ENCODE measurements around the gene LRRC55.

Gene LRRC55

DNA sequence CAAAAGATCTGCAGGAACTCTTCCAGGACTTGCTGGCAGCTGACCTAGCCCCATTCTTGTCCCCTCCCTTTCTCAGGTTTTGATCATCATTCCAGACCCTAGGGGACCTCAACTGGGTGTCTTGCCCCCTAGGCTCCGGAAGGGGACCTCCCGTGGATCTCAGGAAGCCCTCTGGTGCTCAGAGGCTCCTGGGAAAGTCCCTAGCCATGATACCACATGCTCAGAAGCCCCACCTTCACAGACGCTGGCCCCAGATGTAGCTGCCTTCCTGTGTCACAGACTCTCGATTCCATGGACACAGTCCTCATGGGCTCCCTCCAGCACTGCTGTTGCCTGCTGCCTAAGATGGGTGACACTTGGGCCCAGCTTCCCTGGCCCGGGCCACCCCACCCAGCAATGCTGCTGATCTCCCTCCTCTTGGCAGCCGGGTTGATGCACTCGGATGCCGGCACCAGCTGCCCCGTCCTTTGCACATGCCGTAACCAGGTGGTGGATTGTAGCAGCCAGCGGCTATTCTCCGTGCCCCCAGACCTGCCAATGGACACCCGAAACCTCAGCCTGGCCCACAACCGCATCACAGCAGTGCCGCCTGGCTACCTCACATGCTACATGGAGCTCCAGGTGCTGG lies at the start of gene LRRC55:
Gene LRRC55 (plus strand): TSS at position 276 of the 628 bp plus-strand sequence. CDS start 70 bp downstream, at position 346.
- no peak for DNase-seq (ENCODE audit: low read depth in 2 of 2)

DNA sequence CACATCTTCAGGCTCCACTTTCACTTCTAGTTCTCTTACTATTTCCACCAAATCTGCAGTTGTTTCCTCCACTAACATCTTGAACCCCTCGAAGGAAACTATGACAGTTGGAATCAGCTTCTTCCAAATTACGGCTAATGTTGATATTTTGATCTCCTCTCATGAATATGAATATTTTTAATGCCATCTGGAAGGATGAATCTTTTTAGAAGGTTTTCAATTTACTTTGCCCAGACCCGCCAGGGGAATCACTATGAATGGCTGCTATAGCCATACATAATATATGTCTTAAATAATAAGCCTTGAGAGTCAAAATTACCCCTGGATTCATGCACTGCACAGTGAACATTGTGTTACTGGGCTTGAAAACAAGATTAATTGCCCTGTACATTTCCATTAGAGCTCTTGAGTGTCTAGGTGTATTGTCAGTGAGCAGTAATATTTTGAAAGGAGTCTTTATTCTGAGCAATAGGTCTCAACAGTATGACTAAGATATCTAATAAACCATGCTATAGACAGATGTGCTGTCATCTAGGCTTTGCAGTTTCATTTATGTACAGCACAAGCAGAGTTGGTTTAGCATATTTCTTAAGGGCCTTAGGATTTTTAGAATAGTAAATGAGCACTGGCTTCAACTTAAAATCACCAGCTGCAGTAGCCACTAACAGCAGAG lies 48.3 kb upstream of the LRRC55 start:
- DNase-seq (ENCODE audit: low read depth in 2 of 2), result no peak

DNA sequence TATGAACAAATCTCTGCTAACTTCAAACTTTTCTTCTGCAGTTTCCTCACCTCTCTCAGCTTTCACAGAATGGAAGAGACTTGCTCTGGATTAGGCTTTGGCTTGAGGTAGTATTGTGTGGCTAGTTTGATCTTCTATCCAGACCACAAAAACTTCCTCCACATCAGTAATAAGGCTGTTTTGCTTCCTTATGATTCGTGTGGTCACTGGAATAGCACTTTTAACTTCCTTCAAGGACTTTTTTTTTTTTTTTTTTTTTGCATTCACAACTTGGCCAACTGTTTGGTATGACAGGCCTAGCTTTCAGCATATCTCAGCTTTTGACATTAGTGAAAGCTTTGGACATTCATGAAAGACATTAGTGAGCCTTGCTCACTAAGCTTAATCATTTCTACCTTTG lies 47.5 kb upstream of the LRRC55 start:
- no peak for DNase-seq (ENCODE audit: low read depth in 2 of 2)

GRCh38 chr11:57135020-57135751 lies 46.6 kb upstream of the LRRC55 start:
- no peak for DNase-seq (ENCODE audit: low read depth in 2 of 2)

DNA sequence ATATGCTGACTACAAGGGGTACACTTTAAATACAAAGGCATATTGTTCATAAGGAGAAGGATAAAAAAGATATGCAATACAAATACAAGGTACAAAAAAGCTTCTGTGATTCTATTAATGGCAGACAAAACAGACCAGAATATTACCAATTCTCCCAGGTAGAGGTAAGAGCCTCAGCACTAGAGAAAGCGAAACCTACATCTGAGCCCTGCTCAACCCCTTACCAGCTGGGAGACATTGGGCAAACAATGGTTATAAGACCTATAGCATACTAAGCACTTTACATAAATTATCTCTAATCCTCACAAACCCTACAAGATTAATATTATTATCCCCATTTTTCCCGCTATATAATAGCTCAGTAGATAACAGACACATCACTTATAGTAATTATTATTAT lies 41.2 kb upstream of the LRRC55 start:
- no peak for DNase-seq (ENCODE audit: low read depth in 2 of 2)

DNA sequence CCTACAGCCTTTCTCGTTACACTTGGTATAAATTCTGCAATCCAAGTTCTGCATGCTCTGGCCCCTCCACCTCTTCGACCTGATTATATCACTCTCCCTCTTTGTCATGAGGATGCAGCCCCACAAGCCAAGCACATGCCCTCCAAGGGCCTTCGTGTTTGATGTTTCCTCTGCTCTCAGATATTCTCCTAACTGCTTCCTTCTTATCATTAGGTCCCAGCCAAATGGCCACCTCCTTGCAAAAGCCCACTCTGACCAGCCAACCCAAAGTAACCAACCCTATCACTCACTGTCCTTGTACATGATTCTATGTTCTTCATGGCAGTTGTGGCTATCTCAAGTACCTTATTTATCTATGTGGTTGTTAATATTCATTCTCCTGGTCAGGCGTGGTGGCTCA lies 38.3 kb upstream of the LRRC55 start:
- no peak for DNase-seq (ENCODE audit: low read depth in 2 of 2)

DNA sequence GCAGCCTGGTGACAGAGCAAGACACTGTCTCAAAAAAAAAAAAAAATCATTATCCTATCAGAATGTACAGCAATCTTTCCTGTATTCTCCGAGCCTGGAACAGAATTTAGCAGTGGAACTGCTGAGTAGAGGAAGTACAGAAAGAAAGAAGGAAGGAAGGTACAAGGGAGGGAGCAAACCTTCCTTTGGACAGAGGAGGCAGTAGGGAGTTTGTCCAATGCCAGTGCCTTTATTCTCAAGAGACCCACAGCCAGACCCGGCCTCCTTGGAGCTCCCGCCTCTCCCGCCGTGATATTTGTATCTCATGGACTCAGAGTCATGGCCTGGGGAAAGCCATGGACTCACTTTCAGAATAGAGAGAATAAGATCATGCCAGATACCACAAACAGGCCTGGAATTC lies 37.7 kb upstream of the LRRC55 start:
- DNase-seq (ENCODE audit: low read depth in 2 of 2), result no peak

GRCh38 chr11:57144531-57145320 lies 37.0 kb upstream of the LRRC55 start:
- no peak for DNase-seq (ENCODE audit: low read depth in 2 of 2)

DNA sequence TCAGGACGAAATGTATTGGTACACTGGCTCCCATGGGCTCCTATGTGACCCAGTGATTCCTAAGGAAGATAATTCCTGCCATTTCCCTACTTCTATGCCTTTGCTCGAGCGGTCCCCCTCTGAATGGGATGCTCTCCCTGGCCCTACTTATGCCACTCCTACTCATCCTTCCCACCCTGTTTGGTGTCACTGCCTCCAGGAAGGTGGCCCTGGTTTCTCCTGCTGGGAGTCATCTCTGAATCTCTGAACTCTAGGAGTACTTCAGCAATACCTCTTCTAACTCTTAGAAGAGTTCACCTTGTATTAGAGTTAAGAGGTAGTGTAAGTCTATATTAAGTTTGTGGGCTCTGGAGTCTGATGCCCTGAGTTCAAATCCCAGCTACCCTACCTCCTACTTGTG lies 35.5 kb upstream of the LRRC55 start:
- no peak for DNase-seq (ENCODE audit: low read depth in 2 of 2)

DNA sequence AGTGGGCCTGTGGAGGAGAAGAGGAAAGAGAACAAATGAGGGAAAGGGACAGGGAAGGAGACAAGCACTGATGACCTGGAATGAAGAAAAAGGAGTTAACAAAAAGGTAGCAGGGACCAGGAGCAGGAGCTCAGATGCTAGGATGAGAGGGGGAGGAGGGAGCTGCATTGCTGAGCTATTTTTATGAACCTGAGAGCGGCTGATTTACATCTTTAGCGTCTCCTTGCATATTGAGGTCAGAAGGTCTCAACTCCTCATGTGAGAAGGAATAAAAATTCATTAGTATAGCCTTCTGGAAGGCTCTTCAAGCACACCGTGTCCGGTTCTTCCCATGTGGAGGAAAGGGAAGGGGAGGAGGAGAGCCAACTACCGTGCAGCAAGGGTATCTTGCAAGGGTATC lies 33.1 kb upstream of the LRRC55 start:
- DNase-seq (ENCODE audit: low read depth in 2 of 2), result no peak

DNA sequence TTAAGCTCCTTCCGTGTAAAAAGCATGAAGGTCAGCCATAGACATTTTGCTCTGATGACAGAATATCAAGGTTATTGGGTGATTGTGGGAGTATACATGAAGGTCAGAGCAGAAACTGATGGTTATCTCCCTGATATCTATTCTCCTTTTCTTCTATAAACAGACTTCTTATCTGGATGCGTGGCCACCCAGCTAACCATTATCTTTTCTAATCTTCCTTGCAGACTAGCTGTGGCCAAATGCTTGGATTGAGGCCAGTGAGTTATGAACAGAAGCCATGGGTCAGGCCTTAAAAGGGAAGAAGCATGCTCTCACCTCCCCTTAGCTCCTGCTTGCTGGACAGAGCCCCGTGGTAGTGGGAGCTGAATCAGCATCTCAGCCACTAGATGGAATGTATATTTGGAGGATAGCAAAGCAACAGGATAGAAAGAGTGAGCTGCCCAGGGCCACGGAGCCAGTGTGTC lies 31.3 kb upstream of the LRRC55 start:
- no peak for DNase-seq (ENCODE audit: low read depth in 2 of 2)

- DNase-seq (ENCODE audit: low read depth in 2 of 2), result no peak
Measured at GRCh38 chr11:57152134-57152533, 29.6 kb upstream of the LRRC55 start.

DNA sequence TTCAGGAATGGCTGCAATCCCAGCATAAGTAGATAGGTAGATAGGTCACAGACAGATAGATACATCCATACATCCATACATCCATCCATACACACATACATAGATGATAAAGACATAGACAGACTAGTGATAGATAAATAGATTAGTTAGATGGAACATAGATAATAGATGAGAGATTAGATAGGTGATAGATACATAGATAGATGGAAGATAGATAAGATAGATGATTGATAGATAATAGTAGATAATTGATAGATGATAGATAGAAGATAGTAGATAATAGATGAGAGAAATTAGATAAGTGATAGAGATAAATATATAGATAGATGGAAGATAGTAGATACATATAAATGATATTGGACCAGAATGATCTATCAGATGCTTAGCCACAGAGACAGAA lies 28.3 kb upstream of the LRRC55 start:
- DNase-seq (ENCODE audit: low read depth in 2 of 2), result no peak

DNA sequence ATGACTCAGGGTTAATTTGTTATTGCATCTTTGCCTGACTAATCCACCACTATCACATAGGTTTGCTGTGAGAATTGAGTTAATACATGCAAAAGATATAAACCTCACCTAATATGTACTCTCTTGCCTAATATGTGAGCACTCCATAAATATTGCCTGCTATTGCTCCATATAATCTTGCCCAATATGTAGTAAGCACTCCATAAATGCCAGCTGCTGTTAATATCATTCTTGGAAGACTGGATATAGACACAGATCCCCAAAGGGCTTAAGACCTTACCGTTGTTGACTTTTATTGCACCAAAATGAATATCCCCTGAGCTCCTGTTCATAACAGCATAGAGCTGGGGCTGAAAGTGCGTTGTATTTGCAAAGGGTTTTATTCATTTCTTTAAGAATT lies 27.0 kb upstream of the LRRC55 start:
- no peak for DNase-seq (ENCODE audit: low read depth in 2 of 2)

DNA sequence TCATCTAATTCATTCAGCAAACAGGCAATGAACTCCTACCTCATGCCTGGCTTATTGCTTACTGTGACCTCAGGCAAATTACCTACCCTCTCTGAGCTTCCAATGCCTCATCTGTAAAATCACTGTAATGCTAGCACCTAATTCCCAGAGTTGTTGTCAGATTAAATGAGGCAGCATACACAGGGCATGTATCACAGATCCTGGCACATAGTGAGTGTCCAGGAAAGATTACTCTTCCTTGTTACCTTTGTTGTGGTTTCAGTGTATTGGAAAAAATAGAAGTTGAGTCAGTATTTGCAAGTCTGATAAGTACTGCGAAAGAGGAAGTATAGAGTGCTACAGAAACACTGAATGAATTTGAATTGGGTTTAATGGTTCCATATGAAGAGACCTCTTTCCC lies 26.4 kb upstream of the LRRC55 start:
- no peak for DNase-seq (ENCODE audit: low read depth in 2 of 2)

DNA sequence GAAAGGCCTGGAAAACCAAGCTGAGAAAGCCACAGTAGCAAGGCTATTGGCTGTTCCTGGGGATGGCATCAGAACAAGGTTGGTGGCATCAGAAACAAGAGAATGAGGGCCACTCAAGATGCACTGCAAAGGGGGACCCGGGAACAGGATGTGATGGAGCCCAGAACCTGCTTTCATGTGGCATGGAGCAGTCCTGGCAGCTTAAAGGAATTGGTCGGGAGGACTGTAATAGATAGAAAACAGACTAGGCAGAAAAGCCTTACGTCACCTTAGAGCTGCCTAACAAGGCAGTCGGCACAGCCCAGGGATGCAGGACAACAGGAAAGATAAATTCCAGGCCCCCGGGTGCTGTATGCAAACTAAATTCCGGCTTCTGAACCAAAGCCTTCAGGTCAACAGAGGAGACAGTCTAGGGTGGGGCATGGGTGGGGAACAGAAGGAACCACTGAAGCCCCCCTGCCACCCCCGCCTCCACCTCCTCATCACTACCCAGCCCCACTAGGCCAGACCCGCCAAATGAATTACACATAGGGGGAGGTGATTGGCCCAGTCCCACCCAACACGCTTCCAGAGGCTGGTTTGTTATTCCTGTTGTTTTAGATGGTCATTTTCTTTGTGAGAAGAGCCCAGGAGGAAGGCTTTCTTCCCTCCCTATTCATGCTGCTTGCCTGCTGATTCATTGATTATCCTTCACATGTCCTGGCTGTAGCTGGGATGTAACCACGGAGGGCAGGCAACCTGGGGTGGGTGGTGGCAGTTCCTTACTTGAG lies 25.7 kb upstream of the LRRC55 start:
- no peak for DNase-seq (ENCODE audit: low read depth in 2 of 2)

- no peak for DNase-seq (ENCODE audit: low read depth in 2 of 2)
Measured at GRCh38 chr11:57156928-57157327, 24.8 kb upstream of the LRRC55 start.

- no peak for DNase-seq (ENCODE audit: low read depth in 2 of 2)
Measured at GRCh38 chr11:57157624-57158023, 24.1 kb upstream of the LRRC55 start.

- no peak for DNase-seq (ENCODE audit: low read depth in 2 of 2)
Measured at GRCh38 chr11:57158180-57158579, 23.6 kb upstream of the LRRC55 start.

DNA sequence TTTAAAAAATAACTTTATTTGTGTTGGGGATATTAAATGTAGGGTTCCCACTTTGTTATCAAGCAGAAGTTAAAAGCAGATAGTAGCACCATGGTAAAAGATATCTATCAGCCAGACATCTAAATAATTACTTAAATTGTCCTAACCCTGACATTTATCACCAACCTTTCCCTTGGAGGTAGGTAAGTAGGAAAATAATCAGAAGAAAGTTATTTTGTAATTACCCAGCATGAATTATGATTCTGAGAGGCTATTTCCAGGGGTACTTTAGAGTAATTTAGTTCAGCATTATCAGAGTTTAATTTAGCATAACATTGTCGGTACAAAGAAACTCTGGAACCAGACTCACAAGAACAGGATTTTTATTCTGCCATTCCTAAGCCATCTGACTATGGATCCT lies 23.2 kb upstream of the LRRC55 start:
- DNase-seq (ENCODE audit: low read depth in 2 of 2), result no peak

DNA sequence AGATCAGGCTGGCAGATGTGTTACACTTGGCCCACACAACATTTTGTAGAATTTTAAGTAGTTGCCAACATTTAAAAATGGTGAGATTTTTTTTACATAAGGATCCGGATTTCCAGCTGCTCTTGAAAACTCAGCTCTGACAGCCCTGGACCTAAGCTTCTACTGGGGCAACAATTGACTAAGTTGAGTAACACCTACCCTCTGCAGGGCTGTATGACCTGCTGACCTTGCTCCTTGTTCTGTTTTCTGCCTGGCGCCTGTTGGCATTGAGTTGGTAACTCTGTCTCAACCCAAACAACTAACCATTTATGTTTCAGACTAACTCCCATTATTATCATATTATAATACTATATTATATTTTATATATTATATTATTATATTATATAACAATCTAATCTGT lies 21.1 kb upstream of the LRRC55 start:
- no peak for DNase-seq (ENCODE audit: low read depth in 2 of 2)
